HG02885 (cell line): ENCODE results near the gene PPP1R3C.

ENCODE experiments used
- ATAC-seq: cut with Tn5 transposase; IDR thresholded peaks from one replicate; pipeline ENCODE4 v1.9.1; 2021; ENCODE audit warnings: mild to moderate bottlenecking; ENCODE audit not compliant: unreplicated experiment, poor library complexity

PPP1R3C gene

GRCh38 chr10:91632671-91633550 lies at the start of gene PPP1R3C:
PPP1R3C (minus strand) TSS chr10:91633071; CDS start chr10:91632969, 102 bp downstream.
- no peak for ATAC-seq

GRCh38 chr10:91681361-91682276 lies 48.7 kb upstream of the PPP1R3C start:
- ATAC-seq, result no peak

- no peak for ATAC-seq
Measured at GRCh38 chr10:91680487-91680886, 47.6 kb upstream of the PPP1R3C start.

GRCh38 chr10:91679296-91679695 lies 46.4 kb upstream of the PPP1R3C start:
- no peak for ATAC-seq

GRCh38 chr10:91677911-91678310 lies 45.0 kb upstream of the PPP1R3C start:
- no peak for ATAC-seq

- ATAC-seq, result no peak
Measured at GRCh38 chr10:91672021-91672608, 39.2 kb upstream of the PPP1R3C start.

GRCh38 chr10:91668913-91669312 lies 36.0 kb upstream of the PPP1R3C start:
- no peak for ATAC-seq

GRCh38 chr10:91665842-91666241 lies 33.0 kb upstream of the PPP1R3C start:
- ATAC-seq, result no peak

- no peak for ATAC-seq
Measured at GRCh38 chr10:91664426-91664825, 31.6 kb upstream of the PPP1R3C start.

- ATAC-seq, result no peak
Measured at GRCh38 chr10:91662993-91663392, 30.1 kb upstream of the PPP1R3C start.

GRCh38 chr10:91653219-91653870 lies 20.5 kb upstream of the PPP1R3C start:
- no peak for ATAC-seq

GRCh38 chr10:91652364-91652763 lies 19.5 kb upstream of the PPP1R3C start:
- no peak for ATAC-seq

- no peak for ATAC-seq
Measured at GRCh38 chr10:91643700-91644099, 10.8 kb upstream of the PPP1R3C start.

- ATAC-seq, result no peak
Measured at GRCh38 chr10:91642831-91643692, 10.2 kb upstream of the PPP1R3C start.

- ATAC-seq, result no peak
Measured at GRCh38 chr10:91636892-91637291, 4.0 kb upstream of the PPP1R3C start.

- ATAC-seq, result peak; percentile 76
Measured at GRCh38 chr10:91635401-91636400, 2.8 kb upstream of the PPP1R3C start.

- no peak for ATAC-seq
Measured at GRCh38 chr10:91634898-91635297, 2.0 kb upstream of the PPP1R3C start.

GRCh38 chr10:91634246-91634645 lies 1.4 kb upstream of the PPP1R3C start:
- no peak for ATAC-seq
